GM23338 (cell line): ENCODE results near the gene PSMD8. TPM values are rescaled to one million over a fixed set of nuclear protein-coding genes. Genes with fewer than 3 reads are reported as not detected.

Experiments used
- ATAC-seq: fragments of 200-7000 bp; cut with Tn5 transposase; 3 replicates; pipeline ENCODE4 v1.9.1; 2020
- DNase-seq: peaks from one replicate; pipeline ENCODE4 v3.0.0-alpha.2; 2015; ENCODE audit warnings: low spot score
- H2AFZ ChIP-seq: fragments of 200-600 bp; sonication (generic); 2 replicates; pipeline ENCODE4 v1.8.0; 2016; ENCODE audit warnings: antibody characterized with exemption, mild to moderate bottlenecking, moderate library complexity
- H3F3A ChIP-seq: fragments of 200-600 bp; sonication (generic); replicated peaks from 2 replicates; pipeline ENCODE4 v1.8.0; 2017; ENCODE audit warnings: antibody characterized with exemption, mixed run types, low read depth
- H3K27ac ChIP-seq: fragments of 200-600 bp; sonication (generic); 2 replicates; pipeline ENCODE4 v1.6.1; 2016; ENCODE audit warnings: low read depth
- H3K27me3 ChIP-seq: fragments of 200-600 bp; sonication (generic); 2 replicates; pipeline ENCODE4 v1.8.0; 2016; ENCODE audit warnings: mild to moderate bottlenecking, mixed run types, moderate library complexity; ENCODE audit not compliant: insufficient read depth
- H3K36me3 ChIP-seq: fragments of 200-600 bp; sonication (generic); 2 replicates; pipeline ENCODE4 v1.8.0; 2016; ENCODE audit warnings: mild to moderate bottlenecking; ENCODE audit not compliant: insufficient read depth
- H3K4me1 ChIP-seq: fragments of 200-600 bp; sonication (generic); 2 replicates; pipeline ENCODE4 v1.8.0; 2016; ENCODE audit warnings: mild to moderate bottlenecking, moderate library complexity; ENCODE audit not compliant: insufficient read depth
- H3K4me2 ChIP-seq: fragments of 200-600 bp; sonication (generic); 2 replicates; pipeline ENCODE4 v1.7.1; 2017; ENCODE audit warnings: mixed run types
- H3K4me3 ChIP-seq: fragments of 200-600 bp; sonication (generic); 2 replicates; pipeline ENCODE4 v1.6.1; 2016; ENCODE audit warnings: mixed run types
- H3K79me2 ChIP-seq: fragments of 200-600 bp; sonication (generic); replicated peaks from 2 replicates; pipeline ENCODE4 v1.8.0; 2017; ENCODE audit warnings: mild to moderate bottlenecking; ENCODE audit not compliant: insufficient read depth
- H3K9me2 ChIP-seq: fragments of 200-600 bp; sonication (generic); 2 replicates; pipeline ENCODE4 v1.8.0; 2017; ENCODE audit not compliant: insufficient read depth
- H4K20me1 ChIP-seq: fragments of 200-600 bp; sonication (generic); replicated peaks from 2 replicates; pipeline ENCODE4 v1.8.0; 2017; ENCODE audit warnings: mild to moderate bottlenecking; ENCODE audit not compliant: insufficient read depth
- H3K27ac Mint-ChIP-seq: 2 replicates; pipeline ENCODE4 v1.8.0; 2020; ENCODE audit warnings: inconsistent platforms, mild to moderate bottlenecking, moderate library complexity, mixed read lengths
- H3K27me3 Mint-ChIP-seq: 3 replicates; pipeline ENCODE4 v1.8.0; 2022; ENCODE audit warnings: low read depth, mild to moderate bottlenecking, moderate library complexity, mixed read lengths, inconsistent platforms; ENCODE audit not compliant: insufficient read depth, poor library complexity
- H3K36me3 Mint-ChIP-seq: 3 replicates; pipeline ENCODE4 v1.8.0; 2021; ENCODE audit warnings: low read depth, mild to moderate bottlenecking, inconsistent platforms, moderate library complexity, mixed read lengths
- H3K4me1 Mint-ChIP-seq: 3 replicates; pipeline ENCODE4 v1.8.0; 2020; ENCODE audit warnings: mild to moderate bottlenecking, inconsistent platforms, mixed read lengths
- H3K4me3 Mint-ChIP-seq: 3 replicates; pipeline ENCODE4 v1.8.0; 2021; ENCODE audit warnings: moderate library complexity, mild to moderate bottlenecking, inconsistent platforms, mixed read lengths
- H3K9me3 Mint-ChIP-seq: 3 replicates; pipeline ENCODE4 v1.8.0; 2020; ENCODE audit warnings: moderate library complexity, mild to moderate bottlenecking, inconsistent platforms, mixed read lengths
- EZH2 ChIP-seq: fragments of 200-600 bp; sonication (generic); IDR thresholded peaks from one replicate; pipeline ENCODE4 v1.8.0; 2017; ENCODE audit warnings: antibody characterized with exemption, mild to moderate bottlenecking, low read depth; ENCODE audit not compliant: unreplicated experiment
- EZH2phosphoT487 ChIP-seq: fragments of 200-600 bp; sonication (generic); IDR thresholded peaks from one replicate; pipeline ENCODE4 v1.8.1; 2018; ENCODE audit warnings: antibody characterized with exemption; ENCODE audit not compliant: unreplicated experiment
- JUNB ChIP-seq: IDR thresholded peaks from one replicate; pipeline ENCODE4 v1.6.1; 2016; ENCODE audit warnings: antibody characterized with exemption; ENCODE audit not compliant: unreplicated experiment
- NANOG ChIP-seq: IDR thresholded peaks from 2 replicates; pipeline ENCODE4 v1.6.1; 2016; ENCODE audit warnings: antibody characterized with exemption, borderline replicate concordance
- STAT1 ChIP-seq: IDR thresholded peaks from one replicate; pipeline ENCODE4 v1.6.1; 2016; ENCODE audit warnings: antibody characterized with exemption; ENCODE audit not compliant: unreplicated experiment
- ZNF331 ChIP-seq: fragments of 250-450 bp; sonication (Bioruptor Pico); IDR thresholded peaks from 2 replicates; pipeline ENCODE4 v1.5.0; 2020; ENCODE audit warnings: low read depth, mild to moderate bottlenecking, moderate library complexity
- polyA plus RNA-seq: library from polyadenylated mRNA; unstranded; fragments of >200 nt; fragmentation: Nextera tagmentation; extraction: Ambion mirVana; gene quantifications from 2 replicates; pipeline ENCODE4 v1.2.1, GENCODE V29; 2016
- total RNA-seq: library from RNA; depleted of rRNA; stranded (reverse); fragments of >200 nt; shearing (Covaris generic); gene quantifications from 2 replicates; pipeline ENCODE4 v1.2.3, GENCODE V29; 2014
- TF ChIP-seq, protein P1 (sequence below), 2 experiments: fragments of 200-600 bp in 1 of 2; sonication (generic) in 1 of 2; conservative IDR thresholded peaks; 2 replicates each; pipeline versions ENCODE4 v1.5.1 to v1.6.1; 2016 to 2017; ENCODE audit warnings: antibody characterized with exemption in 2 of 2, low read depth in 2 of 2, mild to moderate bottlenecking in 2 of 2, moderate library complexity in 1 of 2
- TF ChIP-seq, protein P2 (sequence below): IDR thresholded peaks from one replicate; pipeline ENCODE4 v1.6.1; 2018; ENCODE audit warnings: antibody characterized with exemption; ENCODE audit not compliant: unreplicated experiment
- TF ChIP-seq, protein P3 (sequence below): fragments of 250-450 bp; sonication (Bioruptor Pico); IDR thresholded peaks from 2 replicates; pipeline ENCODE4 v1.5.0; 2020; ENCODE audit warnings: mild to moderate bottlenecking, moderate library complexity

Gene PSMD8
- total and polyA plus RNA-seq, 2 experiments from 2014 or later = 129 to 241 TPM

DNA sequence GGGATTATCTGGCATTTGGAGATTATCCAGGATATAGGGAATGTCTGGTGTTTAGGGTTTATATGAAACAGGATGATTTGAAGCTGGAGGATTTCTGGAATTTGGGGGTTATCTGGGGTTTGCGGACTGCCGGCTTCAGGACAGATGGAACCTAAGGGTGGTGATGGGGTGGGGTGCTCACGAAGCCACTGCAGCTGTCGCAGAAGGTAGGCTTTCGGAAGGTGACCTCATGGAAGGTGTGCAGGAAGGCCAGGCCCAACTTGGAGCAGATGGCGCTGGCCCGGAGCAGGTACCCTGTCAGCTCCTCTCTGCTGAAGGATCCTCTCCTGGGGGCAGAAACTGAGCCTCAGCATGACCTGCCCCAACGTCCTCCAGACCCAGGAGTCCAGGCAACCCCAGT, 38.1 kb downstream of the PSMD8 start (continued):
- TF ChIP-seq JUNB = no peak
- TF ChIP-seq STAT1 = no peak
- TF ChIP-seq, protein P1, sequence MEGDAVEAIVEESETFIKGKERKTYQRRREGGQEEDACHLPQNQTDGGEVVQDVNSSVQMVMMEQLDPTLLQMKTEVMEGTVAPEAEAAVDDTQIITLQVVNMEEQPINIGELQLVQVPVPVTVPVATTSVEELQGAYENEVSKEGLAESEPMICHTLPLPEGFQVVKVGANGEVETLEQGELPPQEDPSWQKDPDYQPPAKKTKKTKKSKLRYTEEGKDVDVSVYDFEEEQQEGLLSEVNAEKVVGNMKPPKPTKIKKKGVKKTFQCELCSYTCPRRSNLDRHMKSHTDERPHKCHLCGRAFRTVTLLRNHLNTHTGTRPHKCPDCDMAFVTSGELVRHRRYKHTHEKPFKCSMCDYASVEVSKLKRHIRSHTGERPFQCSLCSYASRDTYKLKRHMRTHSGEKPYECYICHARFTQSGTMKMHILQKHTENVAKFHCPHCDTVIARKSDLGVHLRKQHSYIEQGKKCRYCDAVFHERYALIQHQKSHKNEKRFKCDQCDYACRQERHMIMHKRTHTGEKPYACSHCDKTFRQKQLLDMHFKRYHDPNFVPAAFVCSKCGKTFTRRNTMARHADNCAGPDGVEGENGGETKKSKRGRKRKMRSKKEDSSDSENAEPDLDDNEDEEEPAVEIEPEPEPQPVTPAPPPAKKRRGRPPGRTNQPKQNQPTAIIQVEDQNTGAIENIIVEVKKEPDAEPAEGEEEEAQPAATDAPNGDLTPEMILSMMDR (conservative IDR thresholded peaks at IDR 0.05; ENCODE audit: low read depth in 2 of 2) = no peak
- TF ChIP-seq NANOG = no peak
- TF ChIP-seq EZH2 = no peak

DNA sequence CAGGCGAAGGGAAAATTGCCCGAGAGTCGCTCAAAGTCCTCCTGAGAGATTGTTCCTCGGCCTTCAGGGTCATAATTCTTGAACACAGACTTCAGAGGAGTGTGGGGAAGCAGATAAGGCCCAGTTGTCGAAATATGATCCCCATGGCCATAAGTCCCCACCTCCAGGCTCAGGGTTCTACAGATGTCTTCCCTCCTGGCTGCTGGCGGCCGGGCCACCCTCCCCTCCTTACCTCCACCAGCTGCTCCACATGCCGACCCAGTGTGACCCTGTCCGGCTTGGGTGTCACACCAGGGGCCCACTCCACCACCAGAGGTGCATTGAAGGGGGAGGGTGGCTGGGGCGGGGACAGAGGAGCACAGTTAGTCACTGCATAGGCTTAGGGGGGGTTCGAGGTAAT, 38.6 kb downstream of the PSMD8 start:
- no peaks in the 10 kb centered on the region for H3K79me2 ChIP-seq
- Mint-ChIP-seq H3K9me3 (no peaks in the 10 kb centered on the region), H3K27me3 (peaks cover 10% of the 10 kb centered on the region), H3K27ac (no peak overlapping the region), H3K4me1 (peaks cover 8% of the 10 kb centered on the region), H3K4me3 (no peak overlapping the region), H3K36me3 (peaks cover 3% of the 10 kb centered on the region; the same call in 1 of the 3 replicates)
- H3F3A ChIP-seq = 0 out of 2 replicates have a peak, but pooled peaks cover 5% of the 10 kb centered on the region
- no peak overlapping the region for H2AFZ ChIP-seq
- no peaks in the 10 kb centered on the region for H3K36me3 ChIP-seq
- no peak overlapping the region for H3K4me2 ChIP-seq
- no peaks in the 10 kb centered on the region for H4K20me1 ChIP-seq
- H3K4me3 ChIP-seq = no peak overlapping the region
- peaks cover 6% of the 10 kb centered on the region; the same call in 1 of the 2 replicates for H3K4me1 ChIP-seq
- no peak overlapping the region for H3K27ac ChIP-seq
- ATAC-seq = no peak
- no peaks in the 10 kb centered on the region for H3K9me2 ChIP-seq
- H3K27me3 ChIP-seq = no peaks in the 10 kb centered on the region
- DNase-seq = no peak
- TF ChIP-seq, protein P2, sequence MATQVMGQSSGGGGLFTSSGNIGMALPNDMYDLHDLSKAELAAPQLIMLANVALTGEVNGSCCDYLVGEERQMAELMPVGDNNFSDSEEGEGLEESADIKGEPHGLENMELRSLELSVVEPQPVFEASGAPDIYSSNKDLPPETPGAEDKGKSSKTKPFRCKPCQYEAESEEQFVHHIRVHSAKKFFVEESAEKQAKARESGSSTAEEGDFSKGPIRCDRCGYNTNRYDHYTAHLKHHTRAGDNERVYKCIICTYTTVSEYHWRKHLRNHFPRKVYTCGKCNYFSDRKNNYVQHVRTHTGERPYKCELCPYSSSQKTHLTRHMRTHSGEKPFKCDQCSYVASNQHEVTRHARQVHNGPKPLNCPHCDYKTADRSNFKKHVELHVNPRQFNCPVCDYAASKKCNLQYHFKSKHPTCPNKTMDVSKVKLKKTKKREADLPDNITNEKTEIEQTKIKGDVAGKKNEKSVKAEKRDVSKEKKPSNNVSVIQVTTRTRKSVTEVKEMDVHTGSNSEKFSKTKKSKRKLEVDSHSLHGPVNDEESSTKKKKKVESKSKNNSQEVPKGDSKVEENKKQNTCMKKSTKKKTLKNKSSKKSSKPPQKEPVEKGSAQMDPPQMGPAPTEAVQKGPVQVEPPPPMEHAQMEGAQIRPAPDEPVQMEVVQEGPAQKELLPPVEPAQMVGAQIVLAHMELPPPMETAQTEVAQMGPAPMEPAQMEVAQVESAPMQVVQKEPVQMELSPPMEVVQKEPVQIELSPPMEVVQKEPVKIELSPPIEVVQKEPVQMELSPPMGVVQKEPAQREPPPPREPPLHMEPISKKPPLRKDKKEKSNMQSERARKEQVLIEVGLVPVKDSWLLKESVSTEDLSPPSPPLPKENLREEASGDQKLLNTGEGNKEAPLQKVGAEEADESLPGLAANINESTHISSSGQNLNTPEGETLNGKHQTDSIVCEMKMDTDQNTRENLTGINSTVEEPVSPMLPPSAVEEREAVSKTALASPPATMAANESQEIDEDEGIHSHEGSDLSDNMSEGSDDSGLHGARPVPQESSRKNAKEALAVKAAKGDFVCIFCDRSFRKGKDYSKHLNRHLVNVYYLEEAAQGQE = no peak
- TF ChIP-seq, protein P1 (conservative IDR thresholded peaks at IDR 0.05; ENCODE audit: low read depth in 2 of 2) = no peak
- TF ChIP-seq ZNF331 (CRISPR knock-in tag) (no peak), NANOG (no peak), EZH2phosphoT487 (no peak), STAT1 (no peak), JUNB (no peak)
- TF ChIP-seq, protein P3, sequence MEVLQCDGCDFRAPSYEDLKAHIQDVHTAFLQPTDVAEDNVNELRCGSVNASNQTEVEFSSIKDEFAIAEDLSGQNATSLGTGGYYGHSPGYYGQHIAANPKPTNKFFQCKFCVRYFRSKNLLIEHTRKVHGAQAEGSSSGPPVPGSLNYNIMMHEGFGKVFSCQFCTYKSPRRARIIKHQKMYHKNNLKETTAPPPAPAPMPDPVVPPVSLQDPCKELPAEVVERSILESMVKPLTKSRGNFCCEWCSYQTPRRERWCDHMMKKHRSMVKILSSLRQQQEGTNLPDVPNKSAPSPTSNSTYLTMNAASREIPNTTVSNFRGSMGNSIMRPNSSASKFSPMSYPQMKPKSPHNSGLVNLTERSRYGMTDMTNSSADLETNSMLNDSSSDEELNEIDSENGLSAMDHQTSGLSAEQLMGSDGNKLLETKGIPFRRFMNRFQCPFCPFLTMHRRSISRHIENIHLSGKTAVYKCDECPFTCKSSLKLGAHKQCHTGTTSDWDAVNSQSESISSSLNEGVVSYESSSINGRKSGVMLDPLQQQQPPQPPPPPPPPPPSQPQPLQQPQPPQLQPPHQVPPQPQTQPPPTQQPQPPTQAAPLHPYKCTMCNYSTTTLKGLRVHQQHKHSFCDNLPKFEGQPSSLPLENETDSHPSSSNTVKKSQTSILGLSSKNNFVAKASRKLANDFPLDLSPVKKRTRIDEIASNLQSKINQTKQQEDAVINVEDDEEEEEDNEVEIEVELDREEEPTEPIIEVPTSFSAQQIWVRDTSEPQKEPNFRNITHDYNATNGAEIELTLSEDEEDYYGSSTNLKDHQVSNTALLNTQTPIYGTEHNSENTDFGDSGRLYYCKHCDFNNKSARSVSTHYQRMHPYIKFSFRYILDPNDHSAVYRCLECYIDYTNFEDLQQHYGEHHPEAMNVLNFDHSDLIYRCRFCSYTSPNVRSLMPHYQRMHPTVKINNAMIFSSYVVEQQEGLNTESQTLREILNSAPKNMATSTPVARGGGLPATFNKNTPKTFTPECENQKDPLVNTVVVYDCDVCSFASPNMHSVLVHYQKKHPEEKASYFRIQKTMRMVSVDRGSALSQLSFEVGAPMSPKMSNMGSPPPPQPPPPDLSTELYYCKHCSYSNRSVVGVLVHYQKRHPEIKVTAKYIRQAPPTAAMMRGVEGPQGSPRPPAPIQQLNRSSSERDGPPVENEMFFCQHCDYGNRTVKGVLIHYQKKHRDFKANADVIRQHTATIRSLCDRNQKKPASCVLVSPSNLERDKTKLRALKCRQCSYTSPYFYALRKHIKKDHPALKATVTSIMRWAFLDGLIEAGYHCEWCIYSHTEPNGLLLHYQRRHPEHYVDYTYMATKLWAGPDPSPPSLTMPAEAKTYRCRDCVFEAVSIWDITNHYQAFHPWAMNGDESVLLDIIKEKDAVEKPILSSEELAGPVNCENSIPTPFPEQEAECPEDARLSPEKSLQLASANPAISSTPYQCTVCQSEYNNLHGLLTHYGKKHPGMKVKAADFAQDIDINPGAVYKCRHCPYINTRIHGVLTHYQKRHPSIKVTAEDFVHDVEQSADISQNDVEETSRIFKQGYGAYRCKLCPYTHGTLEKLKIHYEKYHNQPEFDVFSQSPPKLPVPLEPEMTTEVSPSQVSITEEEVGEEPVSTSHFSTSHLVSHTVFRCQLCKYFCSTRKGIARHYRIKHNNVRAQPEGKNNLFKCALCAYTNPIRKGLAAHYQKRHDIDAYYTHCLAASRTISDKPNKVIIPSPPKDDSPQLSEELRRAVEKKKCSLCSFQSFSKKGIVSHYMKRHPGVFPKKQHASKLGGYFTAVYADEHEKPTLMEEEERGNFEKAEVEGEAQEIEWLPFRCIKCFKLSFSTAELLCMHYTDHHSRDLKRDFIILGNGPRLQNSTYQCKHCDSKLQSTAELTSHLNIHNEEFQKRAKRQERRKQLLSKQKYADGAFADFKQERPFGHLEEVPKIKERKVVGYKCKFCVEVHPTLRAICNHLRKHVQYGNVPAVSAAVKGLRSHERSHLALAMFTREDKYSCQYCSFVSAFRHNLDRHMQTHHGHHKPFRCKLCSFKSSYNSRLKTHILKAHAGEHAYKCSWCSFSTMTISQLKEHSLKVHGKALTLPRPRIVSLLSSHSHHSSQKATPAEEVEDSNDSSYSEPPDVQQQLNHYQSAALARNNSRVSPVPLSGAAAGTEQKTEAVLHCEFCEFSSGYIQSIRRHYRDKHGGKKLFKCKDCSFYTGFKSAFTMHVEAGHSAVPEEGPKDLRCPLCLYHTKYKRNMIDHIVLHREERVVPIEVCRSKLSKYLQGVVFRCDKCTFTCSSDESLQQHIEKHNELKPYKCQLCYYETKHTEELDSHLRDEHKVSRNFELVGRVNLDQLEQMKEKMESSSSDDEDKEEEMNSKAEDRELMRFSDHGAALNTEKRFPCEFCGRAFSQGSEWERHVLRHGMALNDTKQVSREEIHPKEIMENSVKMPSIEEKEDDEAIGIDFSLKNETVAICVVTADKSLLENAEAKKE (CRISPR knock-in tag) = no peak
